ENCODE data around the gene RNFT2.

GRCh38 chr12:116750298-116750697 is 12.2 kb downstream of the RNFT2 start:
- no peak for TF ChIP-seq CTCF (conservative IDR thresholded peaks at IDR 0.05 in 1 of 2, IDR thresholded peaks at IDR 0.05 in 1 of 2; ENCODE audit: extremely low read depth in 1 of 2, insufficient read depth in 1 of 2, low read depth in 1 of 2, low read length in 2 of 2)
- TF ChIP-seq EZH2 (IDR thresholded peaks at IDR 0.05; ENCODE audit: borderline replicate concordance, low read length): no peak
